Keratinocyte (primary cell): ENCODE measurements around the gene BANK1. TPM values are rescaled to one million over a fixed set of nuclear protein-coding genes. Genes with fewer than 3 reads are reported as not detected.

ENCODE experiments used
- DNase-seq: peaks from one replicate; pipeline ENCODE4 v3.0.0-alpha.2; 2011; ENCODE audit warnings: low read depth, missing footprints, low spot score
- FAIRE-seq: peaks from 2 replicates; lab custom pipeline; 2011; peaks lifted over from hg19 to GRCh38; lab: Jason Lieb, UNC
- H2AFZ ChIP-seq: 2 replicates; pipeline ENCODE4 v1.6.0; 2012; ENCODE audit warnings: low read length, control low read depth, inconsistent platforms; ENCODE audit not compliant: control insufficient read depth
- H3K27ac ChIP-seq: 2 replicates; pipeline ENCODE4 v1.5.1; 2011; ENCODE audit warnings: low read length; ENCODE audit not compliant: control insufficient read depth, insufficient read depth
- H3K27me3 ChIP-seq: 3 replicates; pipeline ENCODE4 v1.6.0; 2011; ENCODE audit warnings: low read length; ENCODE audit not compliant: control insufficient read depth, insufficient read depth; ENCODE audit errors: extremely low read depth
- H3K36me3 ChIP-seq, 2 experiments: 2 replicates in 1 of 2; 3 replicates in 1 of 2; pipeline ENCODE4 v1.5.1; 2011; ENCODE audit warnings: low read length in 2 of 2, mild to moderate bottlenecking in 1 of 2; ENCODE audit not compliant: control insufficient read depth in 2 of 2, insufficient read depth in 2 of 2; ENCODE audit errors: extremely low read depth in 1 of 2
- H3K4me1 ChIP-seq: 3 replicates; pipeline ENCODE4 v1.5.1; 2011; ENCODE audit warnings: low read length; ENCODE audit not compliant: control insufficient read depth, insufficient read depth; ENCODE audit errors: extremely low read depth
- H3K4me2 ChIP-seq: 3 replicates; pipeline ENCODE4 v1.6.0; 2011; ENCODE audit warnings: low read depth, low read length; ENCODE audit not compliant: control insufficient read depth, insufficient read depth; ENCODE audit errors: extremely low read depth
- H3K4me3 ChIP-seq, 3 experiments: fragments of 200-600 bp in 1 of 3; sonication (generic) in 1 of 3; 2 replicates in 2 of 3; 3 replicates in 1 of 3; pipeline ENCODE4 v1.5.1; 2011 to 2016; ENCODE audit warnings: low read length in 3 of 3, mild to moderate bottlenecking in 3 of 3, control low read depth in 2 of 3, inconsistent platforms in 1 of 3, low read depth in 1 of 3, mixed read lengths in 1 of 3, mixed run types in 1 of 3, moderate library complexity in 1 of 3; ENCODE audit not compliant: control insufficient read depth in 2 of 3, insufficient read depth in 2 of 3; ENCODE audit errors: extremely low read depth in 1 of 3
- H3K79me2 ChIP-seq: 2 replicates; pipeline ENCODE4 v1.6.0; 2012; ENCODE audit warnings: low read length; ENCODE audit not compliant: control insufficient read depth, insufficient read depth
- H3K9ac ChIP-seq: 3 replicates; pipeline ENCODE4 v1.6.0; 2011; ENCODE audit warnings: low read length; ENCODE audit not compliant: control insufficient read depth, insufficient read depth; ENCODE audit errors: extremely low read depth
- H3K9me1 ChIP-seq: 3 replicates; pipeline ENCODE4 v1.6.0; 2011; ENCODE audit warnings: low read length; ENCODE audit not compliant: control insufficient read depth, insufficient read depth; ENCODE audit errors: extremely low read depth
- H3K9me3 ChIP-seq: 2 replicates; pipeline ENCODE4 v1.5.1; 2012; ENCODE audit warnings: low read depth, low read length; ENCODE audit not compliant: control insufficient read depth
- H4K20me1 ChIP-seq: 3 replicates; pipeline ENCODE4 v1.6.0; 2011; ENCODE audit warnings: low read length; ENCODE audit not compliant: control insufficient read depth, insufficient read depth; ENCODE audit errors: extremely low read depth
- CTCF ChIP-seq, 3 experiments: IDR thresholded peaks in 1 of 3; conservative IDR thresholded peaks in 1 of 3; optimal IDR thresholded peaks in 1 of 3; 2 replicates in 2 of 3; 3 replicates in 1 of 3; pipeline versions ENCODE3 to v1.5.1; 2011; ENCODE audit warnings: low read length in 3 of 3, mild to moderate bottlenecking in 3 of 3, moderate library complexity in 2 of 3, control low read depth in 1 of 3, inconsistent platforms in 1 of 3; ENCODE audit not compliant: insufficient read depth in 2 of 3; ENCODE audit errors: extremely low read depth in 1 of 3
- EZH2 ChIP-seq: IDR thresholded peaks from one replicate; pipeline ENCODE4 v1.6.1; 2012; ENCODE audit warnings: inconsistent platforms, mild to moderate bottlenecking, low read length, moderate library complexity
- dilution Hi-C: fragments of 300-500 bp; cut with MboI; formaldehyde crosslinking; loops from one replicate; pipeline ENCODE4 v1.7.0; 2020; ENCODE audit warnings: low sequenced_read_pairs; ENCODE audit not compliant: extremely low pct_ligation_motif_present
- polyA plus RNA-seq, 5 experiments: library from polyadenylated mRNA; depleted of rRNA in 3 of 5; stranded (reverse) in 3 of 5; stranded (forward) in 1 of 5; unstranded in 1 of 5; fragments of >200 nt; gene quantifications; 1 replicate in 1 of 5; 2 replicates in 3 of 5; 3 replicates in 1 of 5; pipeline versions ENCODE4 v1.2.1 to v1.2.3, GENCODE V29; 2011 to 2012; ENCODE audit warnings: missing spikeins in 2 of 5, low read depth in 1 of 5, low replicate concordance in 1 of 5

BANK1 gene
- polyA plus RNA-seq, 1 donor (not counting 4 experiments of a cell fraction or from before 2014, with no cell fraction given): 0.25 TPM

- H3K27ac ChIP-seq: no peak overlapping the region
- H3K36me3 ChIP-seq: no peaks in the 10 kb centered on the region
- no peaks in the 10 kb centered on the region for H3K9me1 ChIP-seq
- no peaks in the 10 kb centered on the region for H3K9me3 ChIP-seq
- TF ChIP-seq EZH2 (no peak), CTCF (optimal IDR thresholded peaks at IDR 0.05 in 1 of 3, IDR thresholded peaks at IDR 0.05 in 1 of 3, conservative IDR thresholded peaks at IDR 0.05 in 1 of 3; ENCODE audit: extremely low read depth in 1 of 3, insufficient read depth in 2 of 3, low read length in 3 of 3) (no peak)
- dilution Hi-C loops: no loop called here
- no peaks in the 10 kb centered on the region for H3K27me3 ChIP-seq
- no peak overlapping the region for H2AFZ ChIP-seq
- no peak overlapping the region for H3K4me2 ChIP-seq
- FAIRE-seq (no peak), DNase-seq (no peak)
- no peaks in the 10 kb centered on the region for H3K79me2 ChIP-seq
- no peak overlapping the region for H3K9ac ChIP-seq
- H4K20me1 ChIP-seq: no peaks in the 10 kb centered on the region
- H3K4me1 ChIP-seq: no peaks in the 10 kb centered on the region
- H3K4me3 ChIP-seq: no peak overlapping the region
Observed at GRCh38 chr4:102036619-102037376, 246.3 kb downstream of the BANK1 start.

- DNase-seq (no peak), FAIRE-seq (no peak)
- no peak overlapping the region for H3K4me3 ChIP-seq
- no peaks in the 10 kb centered on the region for H3K4me1 ChIP-seq
- H3K9ac ChIP-seq: no peak overlapping the region
- no peaks in the 10 kb centered on the region for H3K36me3 ChIP-seq
- no peaks in the 10 kb centered on the region for H3K9me1 ChIP-seq
- H3K4me2 ChIP-seq: no peak overlapping the region
- no peak overlapping the region for H2AFZ ChIP-seq
- no peaks in the 10 kb centered on the region for H3K9me3 ChIP-seq
- TF ChIP-seq EZH2 (no peak), CTCF (optimal IDR thresholded peaks at IDR 0.05 in 1 of 3, IDR thresholded peaks at IDR 0.05 in 1 of 3, conservative IDR thresholded peaks at IDR 0.05 in 1 of 3; ENCODE audit: extremely low read depth in 1 of 3, insufficient read depth in 2 of 3, low read length in 3 of 3) (no peak)
- H3K79me2 ChIP-seq: no peaks in the 10 kb centered on the region
- no peak overlapping the region for H3K27ac ChIP-seq
- no peaks in the 10 kb centered on the region for H4K20me1 ChIP-seq
- dilution Hi-C loops: no loop called here
- H3K27me3 ChIP-seq: no peaks in the 10 kb centered on the region
Observed at GRCh38 chr4:102037566-102037965, 247.0 kb downstream of the BANK1 start.
